GM10266 (cell line): ENCODE results near the gene CSNK2A3.

Source experiments
- DNase-seq: peaks from one replicate; pipeline ENCODE4 v3.0.0; 2012; ENCODE audit errors: extremely low spot score
- TF ChIP-seq, protein P1 (sequence below): IDR thresholded peaks from 2 replicates; pipeline ENCODE4 v1.5.1; 2012; ENCODE audit warnings: mild to moderate bottlenecking, low read depth; ENCODE audit not compliant: control insufficient read depth, insufficient read depth; ENCODE audit errors: missing control alignments

Gene CSNK2A3

DNA sequence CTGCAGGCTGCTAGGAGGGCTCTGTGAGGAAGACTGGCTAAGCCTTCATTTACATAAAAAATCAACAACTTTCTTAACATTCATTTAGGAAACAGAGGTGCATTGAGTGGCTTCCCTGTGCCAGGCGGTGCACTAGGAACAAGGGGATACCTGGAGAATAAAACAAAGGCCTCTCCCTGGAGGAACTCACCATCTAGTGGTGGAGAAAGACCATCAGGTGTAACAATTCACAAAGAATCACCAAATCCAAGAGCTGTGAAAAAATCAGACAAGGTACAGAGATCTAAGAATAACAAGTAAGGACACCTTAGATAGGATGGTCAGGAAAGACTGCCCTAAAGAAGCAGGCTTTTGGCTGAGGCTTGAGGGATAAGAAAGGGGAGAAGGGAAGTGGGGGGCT lies 40.3 kb downstream of the CSNK2A3 start:
- TF ChIP-seq, protein P1, sequence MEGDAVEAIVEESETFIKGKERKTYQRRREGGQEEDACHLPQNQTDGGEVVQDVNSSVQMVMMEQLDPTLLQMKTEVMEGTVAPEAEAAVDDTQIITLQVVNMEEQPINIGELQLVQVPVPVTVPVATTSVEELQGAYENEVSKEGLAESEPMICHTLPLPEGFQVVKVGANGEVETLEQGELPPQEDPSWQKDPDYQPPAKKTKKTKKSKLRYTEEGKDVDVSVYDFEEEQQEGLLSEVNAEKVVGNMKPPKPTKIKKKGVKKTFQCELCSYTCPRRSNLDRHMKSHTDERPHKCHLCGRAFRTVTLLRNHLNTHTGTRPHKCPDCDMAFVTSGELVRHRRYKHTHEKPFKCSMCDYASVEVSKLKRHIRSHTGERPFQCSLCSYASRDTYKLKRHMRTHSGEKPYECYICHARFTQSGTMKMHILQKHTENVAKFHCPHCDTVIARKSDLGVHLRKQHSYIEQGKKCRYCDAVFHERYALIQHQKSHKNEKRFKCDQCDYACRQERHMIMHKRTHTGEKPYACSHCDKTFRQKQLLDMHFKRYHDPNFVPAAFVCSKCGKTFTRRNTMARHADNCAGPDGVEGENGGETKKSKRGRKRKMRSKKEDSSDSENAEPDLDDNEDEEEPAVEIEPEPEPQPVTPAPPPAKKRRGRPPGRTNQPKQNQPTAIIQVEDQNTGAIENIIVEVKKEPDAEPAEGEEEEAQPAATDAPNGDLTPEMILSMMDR = no peak
- DNase-seq = no peak

DNA sequence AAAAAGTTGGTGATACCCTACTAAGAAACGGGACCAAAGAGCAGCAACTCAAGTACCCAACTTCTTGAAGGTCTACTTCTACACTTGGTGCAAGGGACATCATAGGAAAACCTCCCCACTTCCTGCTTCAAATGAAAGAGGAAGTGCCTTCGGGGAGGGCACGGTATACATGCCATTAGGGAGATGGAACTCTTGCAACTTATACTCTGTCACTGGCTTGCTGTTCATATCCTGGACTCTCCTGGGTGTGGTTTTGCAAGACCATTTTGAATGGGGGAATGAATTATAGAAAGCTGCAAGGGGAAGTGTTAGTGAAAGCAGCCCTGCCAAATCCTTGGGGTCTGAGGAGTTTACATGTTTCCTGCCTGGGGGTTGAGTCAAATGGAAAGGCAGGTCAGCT lies 41.9 kb downstream of the CSNK2A3 start:
- TF ChIP-seq, protein P1 = no peak
- DNase-seq = no peak

DNA sequence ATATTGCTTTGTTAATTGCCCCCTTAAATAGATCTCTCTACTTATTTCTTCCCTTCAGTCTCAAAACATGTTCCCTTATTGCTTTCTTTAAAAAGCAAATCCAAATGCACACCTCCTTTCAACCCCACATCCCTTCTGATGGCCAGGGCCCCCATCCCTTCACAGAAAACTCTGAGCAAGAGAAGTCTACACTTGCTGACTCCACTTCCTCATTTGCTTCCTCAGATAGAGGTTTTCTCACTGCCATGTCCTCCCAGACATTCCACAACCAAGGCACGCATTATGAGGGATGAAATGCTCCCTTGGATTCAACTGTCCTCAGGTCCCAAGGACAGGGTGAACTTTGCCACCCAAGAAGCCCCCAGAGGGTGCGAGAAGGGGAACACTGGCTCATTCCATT lies 43.1 kb downstream of the CSNK2A3 start:
- TF ChIP-seq, protein P1 = no peak
- no peak for DNase-seq

DNA sequence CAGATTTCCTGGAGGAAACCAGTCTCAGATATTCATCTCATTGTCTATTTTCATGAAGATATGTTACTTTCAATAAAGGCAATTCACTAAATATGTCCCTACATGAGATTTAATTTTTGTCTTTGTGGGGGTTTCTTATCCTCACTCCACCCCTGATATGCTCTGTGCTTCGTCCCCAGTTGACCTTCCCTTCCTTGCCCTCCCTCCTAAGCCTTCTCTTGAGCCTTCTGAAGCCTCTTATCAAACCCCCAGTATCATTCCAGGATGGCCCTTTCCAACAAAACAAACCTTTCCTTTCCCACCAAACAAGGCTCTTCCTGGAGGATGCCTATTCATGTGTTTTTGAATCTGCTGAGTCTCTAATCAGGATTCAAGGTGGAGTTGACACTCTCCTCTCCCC lies 44.8 kb downstream of the CSNK2A3 start:
- no peak for DNase-seq

DNA sequence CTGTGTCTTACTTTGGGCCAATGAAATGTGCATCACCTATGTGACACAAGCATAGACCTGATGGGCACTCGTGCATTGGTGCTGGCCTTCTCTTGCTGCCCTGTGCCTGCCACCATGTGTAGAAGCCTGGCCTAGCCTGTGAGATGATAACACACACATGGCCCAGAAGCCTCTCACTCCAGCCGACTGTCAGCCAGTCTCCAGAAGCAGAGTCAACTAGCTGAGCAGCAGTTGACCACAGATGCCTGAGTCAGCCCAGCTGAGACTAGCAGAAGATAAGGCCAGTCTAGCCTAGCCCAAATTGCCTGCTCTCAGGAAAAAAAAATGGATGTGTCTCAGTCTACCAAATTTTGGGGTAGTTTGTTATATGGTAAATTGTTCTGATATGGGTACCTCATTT lies 46.2 kb downstream of the CSNK2A3 start:
- TF ChIP-seq, protein P1 = no peak
- no peak for DNase-seq

More for the DNA sequence above, 44.8 kb downstream of the CSNK2A3 start:
- TF ChIP-seq, protein P1 = no peak

DNA sequence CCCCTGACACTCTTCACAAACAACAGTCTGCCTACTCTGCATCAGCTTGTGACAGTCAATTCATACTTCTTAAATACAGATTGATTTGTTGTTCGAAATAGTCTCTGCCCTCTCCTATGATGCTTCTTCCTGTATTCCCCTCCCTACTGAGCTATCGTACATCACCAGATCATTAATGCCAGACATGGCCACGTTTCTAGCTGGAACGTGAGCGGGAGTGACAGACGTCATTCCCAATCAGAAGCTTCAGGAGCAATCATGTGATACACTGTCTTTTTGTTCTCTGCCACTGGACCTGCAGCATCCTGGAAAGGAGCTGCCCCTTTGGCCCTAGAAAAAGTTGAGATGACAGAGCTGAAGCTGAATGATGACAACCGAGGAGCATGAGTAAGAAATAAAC lies 48.5 kb downstream of the CSNK2A3 start:
- TF ChIP-seq, protein P1 = no peak
- DNase-seq = no peak

DNA sequence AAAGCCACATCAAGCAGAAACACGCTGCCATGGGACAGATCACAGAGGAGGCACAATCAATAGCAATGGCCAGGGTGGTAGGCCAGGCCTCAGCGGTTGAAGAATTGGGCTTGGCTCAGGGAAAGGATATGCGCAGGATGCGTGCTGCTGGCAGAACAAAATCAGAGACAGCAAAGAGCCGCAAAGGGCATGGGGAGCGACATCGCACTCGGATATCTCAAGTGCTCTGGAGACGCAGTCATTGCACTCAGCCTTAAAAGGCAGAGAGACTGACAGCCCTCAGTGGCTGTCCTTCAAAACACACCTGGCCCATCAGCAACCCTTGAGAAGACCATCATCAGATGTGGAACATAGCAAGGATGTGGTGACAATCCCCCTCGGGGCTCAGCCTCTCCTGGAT lies 50.5 kb downstream of the CSNK2A3 start:
- TF ChIP-seq, protein P1 = no peak
- no peak for DNase-seq
